Adipocyte (in vitro differentiated cells): ENCODE measurements around the gene PATJ.

Source experiments
- DNase-seq: peaks from one replicate; pipeline ENCODE4 v3.0.0-alpha.2; 2015; ENCODE audit warnings: low read depth
- H3K27me3 ChIP-seq: replicated peaks from 2 replicates; pipeline ENCODE4 v1.7.0; 2013; ENCODE audit warnings: mild to moderate bottlenecking, low read length, moderate library complexity; ENCODE audit not compliant: control insufficient read depth, insufficient read depth
- H3K36me3 ChIP-seq: 2 replicates; pipeline ENCODE4 v1.7.0; 2013; ENCODE audit warnings: low read length, mild to moderate bottlenecking, moderate library complexity; ENCODE audit not compliant: control insufficient read depth, insufficient read depth, severe bottlenecking
- H3K4me1 ChIP-seq: 2 replicates; pipeline ENCODE4 v1.7.0; 2013; ENCODE audit warnings: mild to moderate bottlenecking, low read length, moderate library complexity; ENCODE audit not compliant: control insufficient read depth, insufficient read depth
- H3K4me3 ChIP-seq: 2 replicates; pipeline ENCODE4 v1.7.0; 2013; ENCODE audit warnings: mild to moderate bottlenecking, low read length, moderate library complexity
- H3K9ac ChIP-seq: 2 replicates; pipeline ENCODE4 v1.7.0; 2013; ENCODE audit warnings: mild to moderate bottlenecking, low read length, moderate library complexity
- H3K9me3 ChIP-seq: 2 replicates; pipeline ENCODE4 v1.7.0; 2013; ENCODE audit warnings: mild to moderate bottlenecking, low read length, moderate library complexity; ENCODE audit not compliant: control insufficient read depth

PATJ gene

DNA sequence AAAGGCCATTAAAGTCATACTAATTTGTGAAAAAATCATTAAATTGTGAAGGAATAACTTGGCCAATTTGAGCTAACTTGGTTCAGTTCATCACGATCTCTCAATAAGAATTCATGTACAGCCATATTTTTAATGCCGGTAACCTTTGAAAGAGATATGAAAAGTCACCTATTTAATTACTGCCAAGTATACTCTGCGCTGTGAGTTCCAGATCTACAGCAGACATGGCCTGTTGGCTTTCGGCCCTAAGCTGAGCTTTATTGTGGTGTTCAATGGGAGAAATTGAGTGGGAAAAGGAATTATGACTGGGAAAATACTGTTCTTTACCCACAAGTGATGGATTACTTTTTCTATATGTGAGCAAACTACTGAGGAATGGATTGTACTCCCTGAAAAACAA lies 292.5 kb downstream of the PATJ start:
- no peak for DNase-seq
- Histone ChIP-seq H3K4me3 (no peak overlapping the region), H3K9me3 (no peaks in the 10 kb centered on the region)

DNA sequence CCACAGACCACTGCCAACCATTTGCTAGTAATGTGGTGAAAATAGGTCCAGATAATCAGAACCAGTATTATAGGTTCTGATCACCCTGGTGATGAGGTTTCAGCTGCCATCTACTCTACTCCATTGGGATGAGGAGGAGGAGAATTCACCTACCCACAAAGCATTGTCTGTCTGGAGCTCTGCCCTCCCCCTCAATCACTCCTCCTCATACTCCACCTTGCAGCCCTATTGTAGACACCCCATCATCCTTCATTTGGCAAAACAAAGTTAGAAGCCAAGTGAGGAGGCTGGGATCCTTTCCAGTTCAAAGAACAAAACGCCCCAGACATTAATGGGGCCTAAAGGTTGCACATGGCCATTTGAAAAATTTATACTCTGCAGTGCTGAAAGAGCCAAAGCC lies 295.0 kb downstream of the PATJ start:
- no peaks in the 10 kb centered on the region for H3K27me3 ChIP-seq
- H3K4me1 ChIP-seq, result no peaks in the 10 kb centered on the region
- no peaks in the 10 kb centered on the region for H3K36me3 ChIP-seq
- no peak overlapping the region for H3K4me3 ChIP-seq
- no peaks in the 10 kb centered on the region for H3K9me3 ChIP-seq
- H3K9ac ChIP-seq, result no peak overlapping the region
- no peak for DNase-seq

More for the DNA sequence above, 292.5 kb downstream of the PATJ start:
- Histone ChIP-seq H3K9ac (no peak overlapping the region), H3K36me3 (no peaks in the 10 kb centered on the region), H3K27me3 (no peaks in the 10 kb centered on the region), H3K4me1 (no peaks in the 10 kb centered on the region)

DNA sequence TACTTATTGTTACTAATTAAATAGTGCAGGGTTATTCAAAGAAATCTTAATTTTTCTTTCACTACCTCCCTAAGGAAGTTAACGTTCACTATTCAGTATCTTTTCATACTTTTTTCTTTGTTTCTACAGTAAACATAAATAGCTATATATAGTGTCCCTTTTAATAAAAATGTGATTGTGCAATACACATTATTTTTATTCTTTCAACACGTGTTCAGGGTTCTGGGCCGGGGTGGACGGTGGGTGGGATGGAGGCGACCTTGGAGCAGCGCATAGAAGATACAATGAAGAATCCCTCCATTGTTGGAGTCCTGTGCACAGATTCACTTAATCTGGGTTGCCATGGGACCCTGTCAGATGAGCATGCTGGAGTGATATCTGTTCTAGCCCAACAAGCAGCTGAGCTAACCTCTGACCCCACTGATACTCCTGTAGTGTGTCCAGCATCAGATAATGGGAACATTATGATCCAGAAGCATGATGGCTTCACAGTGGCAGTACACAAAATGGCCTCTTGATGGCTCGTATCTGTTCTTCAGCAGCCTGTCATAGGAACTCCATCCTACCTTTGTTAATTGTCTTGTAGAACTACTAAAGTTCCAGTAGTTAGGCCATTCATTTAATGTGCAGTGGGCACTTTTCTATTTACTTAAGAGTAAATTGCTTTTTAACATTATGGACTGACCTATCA lies 296.5 kb downstream of the PATJ start:
- no peak overlapping the region for H3K9ac ChIP-seq
- no peaks in the 10 kb centered on the region for H3K9me3 ChIP-seq
- H3K36me3 ChIP-seq, result no peaks in the 10 kb centered on the region
- no peak overlapping the region for H3K4me3 ChIP-seq
- H3K27me3 ChIP-seq, result no peaks in the 10 kb centered on the region
- no peak for DNase-seq
- H3K4me1 ChIP-seq, result no peaks in the 10 kb centered on the region

DNA sequence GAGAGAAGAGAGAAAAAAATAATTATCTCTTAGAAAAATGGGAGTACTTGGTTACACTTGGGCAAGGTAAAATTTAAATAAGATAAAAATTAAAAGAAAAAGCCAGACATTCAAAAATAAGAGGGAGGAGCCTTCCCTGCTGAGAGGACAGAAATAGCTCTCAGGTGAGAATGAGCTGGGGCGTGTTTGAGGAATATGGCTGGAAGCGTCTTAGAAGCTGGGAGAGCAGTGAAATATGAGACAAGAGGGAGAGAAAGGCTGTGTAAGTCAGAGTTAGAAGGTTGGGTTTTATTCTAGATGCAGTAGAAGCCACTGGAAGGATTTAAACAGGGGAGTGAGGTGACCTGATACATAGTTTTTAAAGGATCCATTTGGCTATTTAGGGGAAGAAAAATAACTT lies 298.2 kb downstream of the PATJ start:
- Histone ChIP-seq H3K9ac (no peak overlapping the region), H3K4me1 (no peaks in the 10 kb centered on the region)
- DNase-seq, result no peak

DNA sequence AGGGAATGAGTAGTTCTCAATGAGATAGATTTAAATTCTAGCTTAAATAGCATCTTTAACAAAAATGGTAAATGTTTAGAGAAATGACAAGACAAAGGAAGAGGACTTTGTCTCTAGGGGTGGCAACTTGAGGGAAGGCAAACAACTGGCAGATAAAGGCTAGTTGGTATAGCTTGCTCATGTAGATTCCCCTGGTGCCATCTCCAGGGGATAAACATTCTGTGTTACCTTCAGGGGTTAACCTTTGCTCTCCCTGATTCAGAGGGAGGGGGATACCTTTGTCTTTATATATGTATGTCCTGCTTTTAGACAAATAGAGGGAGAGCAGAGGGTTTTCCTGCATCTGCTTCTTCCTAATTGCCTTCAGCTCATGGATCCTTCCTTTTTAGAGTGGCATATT lies 298.7 kb downstream of the PATJ start:
- no peak overlapping the region for H3K9ac ChIP-seq
- no peaks in the 10 kb centered on the region for H3K4me1 ChIP-seq
- no peaks in the 10 kb centered on the region for H3K9me3 ChIP-seq
- no peak overlapping the region for H3K4me3 ChIP-seq
- DNase-seq, result no peak
- H3K36me3 ChIP-seq, result no peaks in the 10 kb centered on the region
- no peaks in the 10 kb centered on the region for H3K27me3 ChIP-seq

More for the DNA sequence above, 298.2 kb downstream of the PATJ start:
- H3K36me3 ChIP-seq, result no peaks in the 10 kb centered on the region
- H3K9me3 ChIP-seq, result no peaks in the 10 kb centered on the region
- H3K4me3 ChIP-seq, result no peak overlapping the region
- H3K27me3 ChIP-seq, result no peaks in the 10 kb centered on the region

DNA sequence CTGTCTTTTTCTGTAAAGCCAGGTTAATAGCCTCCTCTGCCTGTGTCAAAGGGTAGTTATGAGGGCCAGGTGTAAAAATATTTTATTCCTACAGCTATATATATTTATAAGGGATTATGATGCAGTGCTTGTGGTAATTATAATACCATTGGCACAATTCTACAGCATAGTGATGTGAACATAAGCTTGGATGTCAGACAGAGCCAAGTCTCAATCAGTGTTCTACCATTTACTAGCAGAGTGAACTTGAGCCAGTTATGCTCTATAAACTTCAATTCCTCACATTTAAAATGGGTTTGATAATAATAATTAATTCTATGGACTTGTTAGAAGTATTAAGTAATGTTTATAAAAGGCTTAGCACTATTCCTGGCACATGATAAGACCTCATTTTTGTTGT lies 300.9 kb downstream of the PATJ start:
- Histone ChIP-seq H3K4me1 (no peaks in the 10 kb centered on the region), H3K4me3 (no peak overlapping the region), H3K36me3 (no peaks in the 10 kb centered on the region), H3K9me3 (no peaks in the 10 kb centered on the region), H3K9ac (no peak overlapping the region), H3K27me3 (no peaks in the 10 kb centered on the region)
- DNase-seq, result no peak

DNA sequence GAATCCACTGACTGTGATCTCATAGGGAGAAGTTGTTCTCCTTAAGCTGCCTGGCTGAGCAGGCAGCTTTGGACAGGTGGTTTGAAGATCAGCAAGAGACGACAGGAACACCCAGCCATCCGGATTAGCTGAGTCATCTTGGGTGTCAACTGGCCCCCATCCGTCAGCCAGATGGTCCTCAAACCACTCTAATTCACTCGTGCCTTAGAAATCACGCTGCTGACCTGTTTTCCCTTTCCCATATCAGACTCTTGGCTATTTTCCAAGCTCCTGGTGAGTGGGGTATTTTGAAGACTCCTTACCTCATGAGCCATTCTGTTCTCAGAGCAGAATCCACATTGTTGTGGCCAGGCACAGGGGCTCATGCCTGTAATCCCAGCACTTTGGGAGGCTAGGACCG lies 303.3 kb downstream of the PATJ start:
- Histone ChIP-seq H3K9me3 (no peaks in the 10 kb centered on the region), H3K9ac (no peak overlapping the region), H3K36me3 (no peaks in the 10 kb centered on the region), H3K27me3 (no peaks in the 10 kb centered on the region), H3K4me1 (no peaks in the 10 kb centered on the region), H3K4me3 (no peak overlapping the region)
- no peak for DNase-seq

DNA sequence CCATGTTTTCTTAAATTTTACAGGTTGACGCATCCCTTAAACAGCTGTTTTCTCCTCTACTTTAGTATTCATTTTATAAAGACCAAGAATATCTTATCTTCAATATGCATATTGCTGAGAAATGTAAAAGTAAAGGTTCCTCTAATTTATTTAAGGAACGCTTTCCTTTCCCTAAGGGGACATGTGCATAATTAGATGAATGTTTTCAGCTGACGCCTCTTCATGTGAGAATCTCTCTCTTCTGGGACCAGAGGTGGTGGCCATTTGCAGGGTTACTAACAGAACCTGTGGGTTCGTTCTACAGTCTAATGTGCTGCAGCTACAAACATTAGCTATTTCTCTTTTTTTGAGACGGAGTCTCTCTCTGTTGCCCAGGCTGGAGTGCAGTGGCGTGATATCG lies 304.6 kb downstream of the PATJ start:
- no peaks in the 10 kb centered on the region for H3K36me3 ChIP-seq
- H3K27me3 ChIP-seq, result no peaks in the 10 kb centered on the region
- DNase-seq, result no peak

DNA sequence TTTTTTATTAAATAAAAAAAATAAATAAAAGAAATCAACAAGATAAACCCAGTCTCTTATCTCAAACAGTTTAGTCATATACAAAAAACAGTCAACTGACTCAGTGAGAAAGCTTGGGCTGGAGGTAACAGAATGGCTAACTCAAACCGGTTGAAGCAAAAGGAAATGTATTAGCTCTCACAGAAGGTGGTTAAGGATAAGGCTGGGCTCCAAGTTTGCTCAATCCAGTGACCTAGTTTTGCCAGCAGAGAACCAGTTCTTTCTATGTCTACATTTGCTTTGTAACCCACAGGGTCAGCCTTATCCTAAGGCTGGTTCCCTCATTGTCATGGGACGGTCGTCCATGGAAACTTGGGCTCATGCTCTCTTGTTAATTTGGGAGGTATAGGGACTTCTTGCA lies 307.9 kb downstream of the PATJ start:
- Histone ChIP-seq H3K4me3 (no peak overlapping the region), H3K4me1 (no peaks in the 10 kb centered on the region), H3K9ac (no peak overlapping the region), H3K36me3 (no peaks in the 10 kb centered on the region), H3K9me3 (no peaks in the 10 kb centered on the region), H3K27me3 (no peaks in the 10 kb centered on the region)
- DNase-seq, result no peak

More for the DNA sequence above, 304.6 kb downstream of the PATJ start:
- H3K4me3 ChIP-seq, result no peak overlapping the region
- no peaks in the 10 kb centered on the region for H3K4me1 ChIP-seq
- no peak overlapping the region for H3K9ac ChIP-seq
- H3K9me3 ChIP-seq, result no peaks in the 10 kb centered on the region

DNA sequence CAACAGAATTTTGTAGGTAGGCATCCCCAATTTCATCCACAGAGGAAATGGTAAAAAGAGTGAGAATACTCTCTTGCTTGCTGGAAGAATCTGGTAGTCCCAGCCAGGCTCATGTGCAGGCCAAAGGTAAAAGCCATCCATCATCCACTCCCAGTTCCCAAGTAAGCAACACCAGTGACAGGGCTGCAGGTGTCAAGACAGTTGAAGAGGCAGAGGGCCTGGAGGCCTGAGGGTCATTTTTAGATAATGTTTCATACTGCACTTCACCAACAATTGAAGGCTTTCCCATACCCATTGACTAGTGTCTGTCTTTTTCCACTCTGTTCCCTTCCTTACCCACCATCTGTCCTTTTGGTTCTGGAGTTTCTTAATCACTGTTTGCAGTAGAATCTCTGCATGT lies 310.7 kb downstream of the PATJ start:
- no peak overlapping the region for H3K4me3 ChIP-seq
- no peak for DNase-seq
- no peaks in the 10 kb centered on the region for H3K27me3 ChIP-seq
- no peaks in the 10 kb centered on the region for H3K36me3 ChIP-seq
- no peaks in the 10 kb centered on the region for H3K4me1 ChIP-seq
- H3K9me3 ChIP-seq, result no peaks in the 10 kb centered on the region
- no peak overlapping the region for H3K9ac ChIP-seq

DNA sequence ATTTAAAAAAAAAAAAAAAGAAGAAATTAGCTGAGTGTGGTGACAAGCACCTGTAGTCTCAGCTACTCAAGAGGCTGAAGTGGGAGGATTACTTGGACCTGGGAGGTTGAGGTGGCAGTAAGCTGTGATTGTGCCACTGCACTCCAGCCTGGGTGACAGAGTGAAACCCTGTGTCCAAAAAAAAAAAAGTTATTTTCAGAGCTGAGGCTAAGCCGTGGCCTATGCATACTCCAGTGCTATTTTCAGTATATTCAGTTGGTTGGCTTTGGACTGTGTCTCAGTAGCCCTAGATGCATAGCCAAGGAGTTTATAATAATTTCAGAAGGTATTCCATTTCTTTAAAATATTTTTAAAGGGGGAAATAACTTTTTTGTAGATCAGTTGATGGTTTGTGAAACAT lies 311.9 kb downstream of the PATJ start:
- no peak for DNase-seq
- Histone ChIP-seq H3K27me3 (no peaks in the 10 kb centered on the region), H3K4me3 (no peak overlapping the region)

DNA sequence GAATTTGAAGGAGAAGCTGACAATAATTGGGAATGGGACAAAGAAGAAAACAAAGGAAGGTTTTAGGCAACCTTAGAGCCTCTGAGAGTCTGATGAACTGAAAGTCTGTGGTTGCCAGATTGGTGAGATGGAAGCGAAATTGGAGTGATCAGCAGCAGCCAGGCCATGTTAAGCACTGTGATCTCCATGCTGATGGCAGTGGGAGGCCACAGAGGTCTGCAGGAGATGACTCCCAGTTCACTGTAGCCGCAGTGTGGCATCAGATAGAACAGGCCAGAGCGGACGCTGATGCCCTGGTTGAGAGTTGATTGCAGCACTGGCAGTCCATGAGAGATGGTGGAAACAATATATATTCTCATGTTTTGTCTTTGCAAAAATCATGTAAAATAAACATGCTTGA lies 314.9 kb downstream of the PATJ start:
- DNase-seq, result no peak

More for the DNA sequence above, 311.9 kb downstream of the PATJ start:
- Histone ChIP-seq H3K9ac (no peak overlapping the region), H3K4me1 (no peaks in the 10 kb centered on the region), H3K9me3 (no peaks in the 10 kb centered on the region), H3K36me3 (no peaks in the 10 kb centered on the region)

More for the DNA sequence above, 314.9 kb downstream of the PATJ start:
- H3K36me3 ChIP-seq, result no peaks in the 10 kb centered on the region
- H3K4me3 ChIP-seq, result no peak overlapping the region
- H3K9me3 ChIP-seq, result no peaks in the 10 kb centered on the region
- H3K9ac ChIP-seq, result no peak overlapping the region
- no peaks in the 10 kb centered on the region for H3K27me3 ChIP-seq
- no peaks in the 10 kb centered on the region for H3K4me1 ChIP-seq
